HuH-7 (cell line): ENCODE results near the gene DACH1.

ENCODE experiments used
- DNase-seq: peaks from one replicate; pipeline ENCODE4 v3.0.0; 2011; ENCODE audit warnings: low spot score

Gene DACH1

GRCh38 chr13:71774863-71775262 lies 92.1 kb downstream of the DACH1 start:
- no peak for DNase-seq

GRCh38 chr13:71773531-71773930 lies 93.5 kb downstream of the DACH1 start:
- no peak for DNase-seq

GRCh38 chr13:71772361-71772760 lies 94.6 kb downstream of the DACH1 start:
- DNase-seq: no peak

GRCh38 chr13:71771144-71771543 lies 95.9 kb downstream of the DACH1 start:
- DNase-seq: no peak

GRCh38 chr13:71770710-71771109 lies 96.3 kb downstream of the DACH1 start:
- no peak for DNase-seq

GRCh38 chr13:71768881-71769280 lies 98.1 kb downstream of the DACH1 start:
- DNase-seq: no peak

GRCh38 chr13:71759651-71760511 lies 107.1 kb downstream of the DACH1 start:
- no peak for DNase-seq

GRCh38 chr13:71758828-71759227 lies 108.2 kb downstream of the DACH1 start:
- no peak for DNase-seq

- no peak for DNase-seq
Observed at GRCh38 chr13:71754407-71754974, 112.5 kb downstream of the DACH1 start.

GRCh38 chr13:71752775-71753513 lies 114.1 kb downstream of the DACH1 start:
- DNase-seq: no peak

- DNase-seq: no peak
Observed at GRCh38 chr13:71751073-71751472, 115.9 kb downstream of the DACH1 start.

GRCh38 chr13:71730267-71730666 lies 136.7 kb downstream of the DACH1 start:
- DNase-seq: no peak

- DNase-seq: no peak
Observed at GRCh38 chr13:71729441-71729840, 137.6 kb downstream of the DACH1 start.

GRCh38 chr13:71727662-71728061 lies 139.3 kb downstream of the DACH1 start:
- DNase-seq: no peak

- DNase-seq: no peak
Observed at GRCh38 chr13:71727042-71727441, 140.0 kb downstream of the DACH1 start.

- no peak for DNase-seq
Observed at GRCh38 chr13:71722206-71722605, 144.8 kb downstream of the DACH1 start.

GRCh38 chr13:71721104-71721503 lies 145.9 kb downstream of the DACH1 start:
- no peak for DNase-seq

- DNase-seq: no peak
Observed at GRCh38 chr13:71718931-71719330, 148.1 kb downstream of the DACH1 start.

GRCh38 chr13:71714802-71715375 lies 152.1 kb downstream of the DACH1 start:
- no peak for DNase-seq

GRCh38 chr13:71712988-71713653 lies 153.9 kb downstream of the DACH1 start:
- peak; percentile 31 for DNase-seq

GRCh38 chr13:71704656-71705055 lies 162.3 kb downstream of the DACH1 start:
- no peak for DNase-seq

- no peak for DNase-seq
Observed at GRCh38 chr13:71703138-71703537, 163.9 kb downstream of the DACH1 start.
